GM13977 (cell line): ENCODE results near the gene ATXN1.

ENCODE experiments used
- DNase-seq: peaks from one replicate; pipeline ENCODE4 v3.0.0; 2012; ENCODE audit warnings: low spot score
- CTCF ChIP-seq: IDR thresholded peaks from 2 replicates; pipeline ENCODE4 v1.5.1; 2012; ENCODE audit warnings: mild to moderate bottlenecking, control low read depth; ENCODE audit not compliant: insufficient read depth; ENCODE audit errors: extremely low read depth, missing control alignments
- in situ Hi-C: fragments of 300-500 bp; cut with MboI; formaldehyde crosslinking; loops from one replicate; pipeline ENCODE4 v1.12.0; 2022; ENCODE audit warnings: low sequenced_read_pairs, low pct_unique_long_range_greater_than_20kb, mixed read lengths, inconsistent platforms; ENCODE audit not compliant: unreplicated experiment

The ATXN1 gene

GRCh38 chr6:16546861-16547260, 214.4 kb downstream of the ATXN1 start:
- TF ChIP-seq CTCF, result no peak
- in situ Hi-C loops, result no loop called here
- DNase-seq, result no peak

- TF ChIP-seq CTCF, result no peak
- no peak for DNase-seq
- in situ Hi-C loops, result no loop called here
Measured at GRCh38 chr6:16545382-16545781, 215.9 kb downstream of the ATXN1 start.

- DNase-seq, result no peak
- in situ Hi-C loops, result no loop called here
- no peak for TF ChIP-seq CTCF
Measured at GRCh38 chr6:16544521-16544920, 216.7 kb downstream of the ATXN1 start.

- DNase-seq, result no peak
- no peak for TF ChIP-seq CTCF
- in situ Hi-C loops, result no loop called here
Measured at GRCh38 chr6:16544006-16544405, 217.3 kb downstream of the ATXN1 start.

- DNase-seq, result no peak
- in situ Hi-C loops, result no loop called here
- no peak for TF ChIP-seq CTCF
Measured at GRCh38 chr6:16543521-16543920, 217.7 kb downstream of the ATXN1 start.

GRCh38 chr6:16542070-16542469, 219.2 kb downstream of the ATXN1 start:
- in situ Hi-C loops, result no loop called here
- TF ChIP-seq CTCF, result no peak
- DNase-seq, result no peak
